Measurements from ENCODE around the gene PACSIN2.
"Not testable (repeated sequence)": the region's sequence is repeated elsewhere in the genome, so short reads cannot be mapped to it uniquely, and the experiment has no call there.

The PACSIN2 gene

GRCh38 chr22:42920101-42920820 is 94.7 kb downstream of the PACSIN2 start:
- no peak for DNase-seq
- CTCF ChIA-PET, result interaction anchor here (1.7 kb wide), 1 partner anchor 114 kb away, joined by 4 read pairs; no protein-coding TSS in a partner anchor
- H3K4me1 Mint-ChIP-seq, result peaks cover 15% of the 10 kb centered on the region
- H3K9me3 Mint-ChIP-seq, result no peaks in the 10 kb centered on the region
- H3K36me3 Mint-ChIP-seq, result no peaks in the 10 kb centered on the region
- no peak overlapping the region for H3K27ac Mint-ChIP-seq
- no peak overlapping the region for H3K4me3 Mint-ChIP-seq
- no peaks in the 10 kb centered on the region for H3K27me3 Mint-ChIP-seq

DNA sequence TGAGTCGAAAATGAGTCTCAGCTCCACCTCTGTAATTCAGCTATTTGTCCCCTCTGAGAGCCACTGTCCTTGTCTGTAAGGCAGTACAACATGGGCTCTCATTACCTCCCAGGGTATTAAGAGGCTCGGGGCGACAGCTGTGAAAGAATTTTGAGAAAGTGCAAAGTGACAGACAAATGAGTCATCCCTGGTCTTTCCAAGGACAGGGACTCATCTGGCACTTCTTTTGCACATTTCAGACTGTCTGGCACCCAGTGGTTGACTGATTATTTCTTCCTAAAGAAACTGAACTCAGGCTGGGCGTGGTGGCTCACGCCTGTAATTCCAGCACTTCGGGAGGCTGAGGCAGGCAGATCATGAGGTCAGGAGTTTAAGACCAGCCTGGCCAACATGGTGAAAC is 95.8 kb downstream of the PACSIN2 start:
- peaks cover 12% of the 10 kb centered on the region for H3K4me1 Mint-ChIP-seq
- CTCF ChIA-PET, result interaction anchor here (1.7 kb wide), 1 partner anchor 115 kb away, joined by 4 read pairs; no protein-coding TSS in a partner anchor
- H3K36me3 Mint-ChIP-seq, result no peaks in the 10 kb centered on the region
- no peak for DNase-seq
- no peaks in the 10 kb centered on the region for H3K27me3 Mint-ChIP-seq
- no peaks in the 10 kb centered on the region for H3K9me3 Mint-ChIP-seq
- no peak overlapping the region for H3K4me3 Mint-ChIP-seq
- no peak overlapping the region for H3K27ac Mint-ChIP-seq

GRCh38 chr22:42918500-42918899 is 96.4 kb downstream of the PACSIN2 start:
- DNase-seq, result no peak
- CTCF ChIA-PET, result no interaction called here
- H3K9me3 Mint-ChIP-seq, result no peaks in the 10 kb centered on the region
- H3K36me3 Mint-ChIP-seq, result no peaks in the 10 kb centered on the region
- H3K27me3 Mint-ChIP-seq, result no peaks in the 10 kb centered on the region
- peaks cover 11% of the 10 kb centered on the region for H3K4me1 Mint-ChIP-seq
- H3K27ac Mint-ChIP-seq, result no peak overlapping the region
- no peak overlapping the region for H3K4me3 Mint-ChIP-seq

GRCh38 chr22:42917358-42917757 is 97.6 kb downstream of the PACSIN2 start:
- H3K36me3 Mint-ChIP-seq, H3K4me1 Mint-ChIP-seq: not testable (repeated sequence)

GRCh38 chr22:42915980-42916765 is 98.8 kb downstream of the PACSIN2 start:
- H3K27ac Mint-ChIP-seq, result no peak overlapping the region
- CTCF ChIA-PET, result no interaction called here

More at GRCh38 chr22:42917358-42917757, 97.6 kb downstream of the PACSIN2 start:
- H3K4me3 Mint-ChIP-seq, DNase-seq, H3K27me3 Mint-ChIP-seq, H3K9me3 Mint-ChIP-seq, H3K27ac Mint-ChIP-seq, CTCF ChIA-PET: not testable (repeated sequence)

DNA sequence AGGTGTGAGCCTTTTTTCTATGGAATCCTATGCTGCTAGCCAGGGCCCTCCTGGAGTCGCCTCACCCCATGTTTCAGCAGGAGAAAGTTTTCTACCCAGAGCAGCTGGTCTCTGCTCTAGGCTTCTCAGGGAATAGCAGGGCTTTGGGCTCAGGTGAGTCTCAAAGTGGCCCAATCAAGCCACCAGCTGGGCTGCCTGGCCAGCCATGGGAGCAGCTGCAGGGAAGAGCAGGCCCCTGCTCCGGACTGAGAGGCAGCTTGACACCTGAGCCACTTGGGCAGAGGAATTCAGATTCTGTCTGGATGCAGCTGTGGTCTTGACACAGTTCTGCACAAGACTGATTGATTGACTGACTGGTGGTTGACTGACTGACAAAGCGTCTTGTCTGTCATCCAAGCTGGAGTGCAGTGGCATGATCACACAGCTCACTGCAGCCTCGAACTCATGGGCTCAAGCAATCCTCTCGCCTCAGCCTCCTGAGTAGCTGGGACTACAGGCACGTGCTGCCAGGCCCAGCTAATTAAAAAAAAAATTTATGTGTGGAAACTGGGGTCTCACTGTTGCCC is 100.4 kb downstream of the PACSIN2 start:
- DNase-seq, result no peak
- no peaks in the 10 kb centered on the region for H3K36me3 Mint-ChIP-seq
- no peaks in the 10 kb centered on the region for H3K9me3 Mint-ChIP-seq
- H3K27ac Mint-ChIP-seq, result no peak overlapping the region
- H3K4me3 Mint-ChIP-seq, result no peak overlapping the region
- no peaks in the 10 kb centered on the region for H3K4me1 Mint-ChIP-seq
- CTCF ChIA-PET, result interaction anchor here (1.2 to 1.5 kb wide), 2 partner anchors 20 to 47 kb away, joined by 3 read pairs; no protein-coding TSS in a partner anchor
- H3K27me3 Mint-ChIP-seq, result no peaks in the 10 kb centered on the region

More at GRCh38 chr22:42915980-42916765, 98.8 kb downstream of the PACSIN2 start:
- DNase-seq, result no peak
- Mint-ChIP-seq H3K4me3 (no peak overlapping the region), H3K9me3 (no peaks in the 10 kb centered on the region), H3K4me1 (no peaks in the 10 kb centered on the region), H3K27me3 (no peaks in the 10 kb centered on the region), H3K36me3 (no peaks in the 10 kb centered on the region)

DNA sequence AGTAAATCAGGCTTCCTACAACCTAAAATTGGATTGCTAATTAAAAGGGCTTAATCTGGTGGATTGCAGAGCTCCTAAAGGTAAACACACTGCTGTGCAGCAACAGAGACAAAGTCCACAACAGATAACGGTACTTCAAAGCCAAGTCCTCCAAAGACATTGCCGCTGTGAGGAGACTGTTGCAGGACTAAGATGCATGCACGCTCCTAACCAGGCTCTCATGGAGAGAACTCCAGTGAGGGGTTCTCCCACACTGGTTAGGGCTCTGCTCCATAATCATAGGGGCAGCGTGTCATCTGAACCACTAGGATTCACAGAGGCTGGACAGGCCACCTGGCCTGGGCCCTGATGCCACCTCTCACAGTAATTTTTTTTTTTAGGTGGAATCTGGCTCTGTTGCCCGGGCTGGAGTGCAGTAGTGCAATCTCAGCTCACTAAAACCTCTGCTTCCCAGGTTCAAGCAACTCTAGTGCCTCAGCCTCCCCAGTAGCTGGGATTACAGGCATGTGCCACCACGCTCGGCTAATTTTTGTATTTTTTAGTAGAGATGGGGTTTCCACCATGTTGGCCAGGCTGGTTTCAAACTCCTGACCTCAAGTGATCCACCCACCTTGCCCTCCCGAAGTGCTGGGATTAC is 101.0 kb downstream of the PACSIN2 start:
- H3K27ac Mint-ChIP-seq, result no peak overlapping the region
- no peaks in the 10 kb centered on the region for H3K36me3 Mint-ChIP-seq
- H3K27me3 Mint-ChIP-seq, result no peaks in the 10 kb centered on the region
- H3K4me3 Mint-ChIP-seq, result no peak overlapping the region
- DNase-seq, result no peak
- CTCF ChIA-PET, result interaction anchor here (0.8 to 1.5 kb wide), 3 partner anchors 19 to 949 kb away, joined by 3 read pairs; partner anchors contain the start of gene SULT4A1
- H3K4me1 Mint-ChIP-seq, result no peaks in the 10 kb centered on the region
- no peaks in the 10 kb centered on the region for H3K9me3 Mint-ChIP-seq

GRCh38 chr22:42912059-42912458 is 102.9 kb downstream of the PACSIN2 start:
- Mint-ChIP-seq H3K27me3 (no peaks in the 10 kb centered on the region), H3K4me1 (no peaks in the 10 kb centered on the region), H3K9me3 (no peaks in the 10 kb centered on the region), H3K27ac (no peak overlapping the region), H3K4me3 (no peak overlapping the region), H3K36me3 (peaks cover 4% of the 10 kb centered on the region)
- CTCF ChIA-PET, result no interaction called here
- DNase-seq, result no peak

GRCh38 chr22:42910221-42910942 is 104.6 kb downstream of the PACSIN2 start:
- peaks cover 4% of the 10 kb centered on the region for H3K36me3 Mint-ChIP-seq
- no peak overlapping the region for H3K4me3 Mint-ChIP-seq
- no peak for DNase-seq
- no peaks in the 10 kb centered on the region for H3K4me1 Mint-ChIP-seq
- H3K9me3 Mint-ChIP-seq, result no peaks in the 10 kb centered on the region
- no peaks in the 10 kb centered on the region for H3K27me3 Mint-ChIP-seq
- CTCF ChIA-PET, result interaction anchor here (0.5 kb wide), 1 partner anchor 485 kb away, joined by 3 read pairs; no protein-coding TSS in a partner anchor
- no peak overlapping the region for H3K27ac Mint-ChIP-seq

DNA sequence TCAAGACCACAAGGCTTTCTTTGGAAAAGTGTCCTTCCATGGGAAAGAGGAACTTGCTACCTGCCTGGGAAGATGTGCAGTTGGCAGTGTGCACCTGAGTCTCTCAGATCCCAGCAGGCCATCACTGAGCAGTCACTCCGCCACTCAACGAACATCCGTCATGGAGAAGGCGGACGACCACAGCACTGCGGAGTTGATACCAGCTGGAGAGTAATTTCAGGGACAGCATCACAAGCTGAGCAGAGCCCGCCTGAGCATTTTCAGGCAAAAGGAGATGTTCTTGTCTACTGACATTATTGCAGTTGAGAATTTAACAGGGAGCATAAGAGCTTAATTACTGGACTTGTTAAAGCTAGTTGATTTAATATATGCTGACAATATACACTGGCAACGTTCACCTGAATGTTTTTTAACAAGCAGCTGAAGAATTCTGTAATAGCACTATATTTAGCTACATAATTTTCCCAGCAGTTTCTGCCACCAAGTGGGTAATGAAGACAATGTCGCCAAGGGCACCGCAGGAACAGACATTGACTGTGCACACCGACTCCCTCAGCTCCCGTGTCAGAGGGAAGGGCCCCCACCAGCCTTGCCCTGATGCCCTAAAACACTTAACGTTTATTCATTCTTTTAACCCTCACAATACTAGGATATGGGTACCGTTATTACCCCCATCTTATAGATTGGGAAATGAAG is 105.4 kb downstream of the PACSIN2 start:
- CTCF ChIA-PET, result interaction anchor here (0.5 kb wide), 1 partner anchor 485 kb away, joined by 3 read pairs; no protein-coding TSS in a partner anchor
- Mint-ChIP-seq H3K27me3 (no peaks in the 10 kb centered on the region), H3K4me3 (no peak overlapping the region), H3K27ac (no peak overlapping the region), H3K9me3 (no peaks in the 10 kb centered on the region), H3K36me3 (peaks cover 4% of the 10 kb centered on the region), H3K4me1 (no peaks in the 10 kb centered on the region)
- DNase-seq, result no peak

DNA sequence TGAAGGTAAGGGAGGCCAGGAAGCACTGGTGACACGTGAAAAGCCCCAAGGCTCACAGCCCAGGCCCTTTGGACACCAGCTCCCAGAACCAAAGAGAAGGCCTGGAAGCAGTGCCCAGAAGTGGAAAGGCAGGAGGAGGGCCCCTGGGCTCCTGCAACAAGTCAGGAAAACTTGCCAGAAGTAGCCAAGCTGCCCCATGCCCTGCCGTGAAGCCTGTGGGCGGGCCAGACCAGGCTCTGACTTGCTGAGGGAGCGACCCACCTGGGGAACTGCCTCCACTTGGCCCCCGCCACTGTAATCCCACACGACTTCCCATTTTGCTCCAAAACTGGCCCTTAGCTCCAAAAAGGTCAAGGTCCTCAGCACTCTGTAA is 106.6 kb downstream of the PACSIN2 start:
- Mint-ChIP-seq H3K4me1 (no peaks in the 10 kb centered on the region), H3K9me3 (no peaks in the 10 kb centered on the region), H3K27ac (no peak overlapping the region), H3K27me3 (no peaks in the 10 kb centered on the region), H3K36me3 (peaks cover 4% of the 10 kb centered on the region), H3K4me3 (no peak overlapping the region)
- CTCF ChIA-PET, result no interaction called here
- no peak for DNase-seq

GRCh38 chr22:42907404-42908373 is 107.3 kb downstream of the PACSIN2 start:
- Mint-ChIP-seq H3K36me3 (peaks cover 4% of the 10 kb centered on the region), H3K27me3 (no peaks in the 10 kb centered on the region), H3K27ac (no peak overlapping the region), H3K9me3 (no peaks in the 10 kb centered on the region), H3K4me1 (no peaks in the 10 kb centered on the region), H3K4me3 (no peak overlapping the region)
- CTCF ChIA-PET, result interaction anchor here (1.2 kb wide), 1 partner anchor 40 kb away, joined by 4 read pairs; no protein-coding TSS in a partner anchor
- no peak for DNase-seq

Measured in activated naive CD4-positive, alpha-beta T cell treated with anti-CD3 and anti-CD28 coated beads, Interleukin-2, amount 10 ng/mL, durations not matched to agents 7 days and 5 days (primary cell).